HL-60 (cell line): ENCODE data around the gene ANKRD18A.

Source experiments
- DNase-seq, 2 experiments: peaks; one replicate each; pipeline ENCODE4 v3.0.0-alpha.2; 2010 to 2020; ENCODE audit warnings: low read depth in 1 of 2, low spot score in 1 of 2
- H3K27ac ChIP-seq: fragments of 250-450 bp; sonication (Bioruptor Pico); replicated peaks from 2 replicates; pipeline ENCODE4 v1.5.1; 2020; ENCODE audit warnings: mild to moderate bottlenecking, moderate library complexity
- H3K27me3 ChIP-seq: fragments of 250-450 bp; sonication (Bioruptor Pico); 2 replicates; pipeline ENCODE4 v1.5.1; 2021; ENCODE audit warnings: mild to moderate bottlenecking, moderate library complexity; ENCODE audit not compliant: insufficient read depth, poor library complexity, severe bottlenecking
- H3K4me3 ChIP-seq: replicated peaks from 2 replicates; pipeline ENCODE4 v1.5.1; 2011; ENCODE audit warnings: mild to moderate bottlenecking, control low read depth, low read length; ENCODE audit not compliant: insufficient read depth
- CTCF ChIP-seq: IDR thresholded peaks from one replicate; pipeline ENCODE4 v1.5.1; 2011; ENCODE audit warnings: low read length, control low read depth, inconsistent platforms; ENCODE audit not compliant: insufficient read depth
- GABPA ChIP-seq: IDR thresholded peaks from 2 replicates; pipeline ENCODE4 v1.6.1; 2012; ENCODE audit warnings: low read depth
- POLR2AphosphoS5 ChIP-seq: IDR thresholded peaks from 2 replicates; pipeline ENCODE4 v1.6.1; 2012; ENCODE audit warnings: low read depth
- REST ChIP-seq: IDR thresholded peaks from 2 replicates; pipeline ENCODE4 v1.6.1; 2012; ENCODE audit warnings: low read depth; ENCODE audit not compliant: insufficient replicate concordance
- SPI1 ChIP-seq: IDR thresholded peaks from 2 replicates; pipeline ENCODE4 v1.6.1; 2012; ENCODE audit warnings: low read depth, mild to moderate bottlenecking, borderline replicate concordance

ANKRD18A gene

DNA sequence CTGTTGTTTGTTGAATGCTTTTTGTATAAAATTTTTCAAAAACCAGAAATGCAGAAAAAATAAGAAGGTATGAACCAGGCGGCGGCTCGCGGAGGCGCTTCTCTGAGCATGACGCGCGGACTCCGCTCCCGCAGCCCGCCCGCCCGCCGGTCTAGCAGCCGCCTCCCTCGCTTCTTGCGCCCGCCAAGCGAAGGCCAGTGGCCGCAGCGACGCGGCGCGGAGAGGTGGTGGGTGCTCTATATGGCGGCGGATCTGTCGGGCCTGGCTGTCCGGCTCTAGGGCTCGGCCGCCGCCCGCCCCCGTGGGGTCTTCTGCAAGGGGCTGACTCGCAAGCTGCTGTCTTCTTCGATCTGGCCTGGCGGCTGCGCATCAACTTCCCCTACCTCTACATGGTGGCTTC, 93.8 kb downstream of the ANKRD18A start:
- H3K27ac ChIP-seq = no peak overlapping the region
- TF ChIP-seq GABPA = no peak
- no peak for TF ChIP-seq SPI1
- TF ChIP-seq CTCF = no peak
- no peak for TF ChIP-seq POLR2AphosphoS5
- TF ChIP-seq REST = no peak
- DNase-seq = no peak
- no peak overlapping the region for H3K4me3 ChIP-seq
- no peaks in the 10 kb centered on the region for H3K27me3 ChIP-seq

GRCh38 chr9:38523121-38523520, 97.3 kb downstream of the ANKRD18A start:
- Histone ChIP-seq H3K4me3 (no peak overlapping the region), H3K27me3 (no peaks in the 10 kb centered on the region), H3K27ac (no peak overlapping the region)
- DNase-seq = no peak
- no peak for TF ChIP-seq GABPA
- no peak for TF ChIP-seq REST
- no peak for TF ChIP-seq SPI1
- no peak for TF ChIP-seq POLR2AphosphoS5
- no peak for TF ChIP-seq CTCF

DNA sequence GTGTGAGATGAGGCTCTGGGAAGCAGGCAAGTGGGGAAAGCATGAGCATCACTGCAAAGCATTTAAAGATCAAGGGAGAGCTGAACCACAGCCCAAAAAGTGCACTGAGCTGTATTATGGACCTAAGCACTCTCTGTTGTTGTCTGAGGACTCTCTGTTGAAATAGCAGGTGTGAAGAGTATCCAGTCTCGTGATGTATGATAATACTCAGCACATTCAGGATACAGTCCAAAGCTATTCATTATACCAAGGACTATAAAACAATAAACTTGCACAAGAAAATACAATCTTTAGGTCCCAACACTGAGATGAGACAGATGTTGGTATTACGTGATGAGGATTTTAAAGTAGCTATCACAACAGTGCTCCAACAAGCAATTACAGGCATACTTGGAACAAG, 98.6 kb downstream of the ANKRD18A start:
- Histone ChIP-seq H3K27me3 (no peaks in the 10 kb centered on the region), H3K27ac (no peak overlapping the region), H3K4me3 (no peak overlapping the region)
- no peak for TF ChIP-seq POLR2AphosphoS5
- no peak for TF ChIP-seq GABPA
- DNase-seq = no peak
